Mesendoderm (in vitro differentiated cells): Measurements from ENCODE around the gene DNMT3L.

Source experiments
- DNase-seq: peaks from one replicate; pipeline ENCODE4 v3.0.0; 2013
- H2AK5ac ChIP-seq: 2 replicates; pipeline ENCODE4 v1.6.1; 2013; ENCODE audit warnings: low read length, inconsistent platforms
- H2BK120ac ChIP-seq: 2 replicates; pipeline ENCODE4 v1.6.1; 2013; ENCODE audit warnings: low read depth, mild to moderate bottlenecking, low read length, moderate library complexity, mixed read lengths
- H2BK15ac ChIP-seq: replicated peaks from 2 replicates; pipeline ENCODE4 v1.6.1; 2013; ENCODE audit warnings: low read depth, mild to moderate bottlenecking, moderate library complexity
- H2BK5ac ChIP-seq: 2 replicates; pipeline ENCODE4 v1.6.1; 2013; ENCODE audit warnings: low read length, inconsistent platforms
- H3K18ac ChIP-seq: 2 replicates; pipeline ENCODE4 v1.6.1; 2013; ENCODE audit warnings: mild to moderate bottlenecking, low read length, mixed read lengths
- H3K23ac ChIP-seq: one replicate; pipeline ENCODE4 v1.6.1; 2013; ENCODE audit warnings: low read length
- H3K27ac ChIP-seq: 2 replicates; pipeline ENCODE4 v1.5.1; 2013; ENCODE audit warnings: low read depth, mild to moderate bottlenecking, inconsistent platforms, low read length, moderate library complexity
- H3K27me3 ChIP-seq: 2 replicates; pipeline ENCODE4 v1.6.1; 2013; ENCODE audit warnings: low read length, control low read depth, mild to moderate bottlenecking, inconsistent platforms; ENCODE audit not compliant: insufficient read depth, poor library complexity
- H3K36me3 ChIP-seq: 2 replicates; pipeline ENCODE4 v1.6.1; 2013; ENCODE audit warnings: low read length, inconsistent platforms; ENCODE audit not compliant: control insufficient read depth, insufficient read depth
- H3K4ac ChIP-seq: one replicate; pipeline ENCODE4 v1.6.1; 2013; ENCODE audit warnings: low read depth, mild to moderate bottlenecking, low read length, moderate library complexity
- H3K4me1 ChIP-seq: 2 replicates; pipeline ENCODE4 v1.6.1; 2013; ENCODE audit warnings: low read depth, low read length, inconsistent platforms; ENCODE audit not compliant: control insufficient read depth
- H3K4me2 ChIP-seq: 2 replicates; pipeline ENCODE4 v1.6.1; 2013; ENCODE audit warnings: low read length
- H3K4me3 ChIP-seq: 2 replicates; pipeline ENCODE4 v1.5.1; 2013; ENCODE audit warnings: mild to moderate bottlenecking, low read length
- H3K56ac ChIP-seq: one replicate; pipeline ENCODE4 v1.6.1; 2013; ENCODE audit warnings: low read length
- H3K79me1 ChIP-seq: 2 replicates; pipeline ENCODE4 v1.6.1; 2013; ENCODE audit warnings: low read length, inconsistent platforms
- H3K79me2 ChIP-seq: 2 replicates; pipeline ENCODE4 v1.6.1; 2013; ENCODE audit warnings: mild to moderate bottlenecking, low read length; ENCODE audit not compliant: control insufficient read depth, insufficient read depth
- H3K9ac ChIP-seq: 2 replicates; pipeline ENCODE4 v1.6.1; 2013; ENCODE audit warnings: low read length, inconsistent platforms
- H4K5ac ChIP-seq: one replicate; pipeline ENCODE4 v1.6.1; 2013; ENCODE audit warnings: low read length
- H4K8ac ChIP-seq: one replicate; pipeline ENCODE4 v1.6.1; 2013; ENCODE audit warnings: low read depth, mild to moderate bottlenecking, control low read depth, low read length, moderate library complexity
- WGBS: extraction: QIAGEN DNeasy Blood & Tissue Kit; methylation state at CpG from one replicate; pipeline ENCODE4 v1.1.7; 2013; ENCODE audit warnings: low lambda C conversion rate, missing lambda C conversion rate; ENCODE audit not compliant: insufficient coverage; ENCODE audit errors: extremely low coverage; 5-methylcytosine and 5-hydroxymethylcytosine counted together

Gene DNMT3L

DNA sequence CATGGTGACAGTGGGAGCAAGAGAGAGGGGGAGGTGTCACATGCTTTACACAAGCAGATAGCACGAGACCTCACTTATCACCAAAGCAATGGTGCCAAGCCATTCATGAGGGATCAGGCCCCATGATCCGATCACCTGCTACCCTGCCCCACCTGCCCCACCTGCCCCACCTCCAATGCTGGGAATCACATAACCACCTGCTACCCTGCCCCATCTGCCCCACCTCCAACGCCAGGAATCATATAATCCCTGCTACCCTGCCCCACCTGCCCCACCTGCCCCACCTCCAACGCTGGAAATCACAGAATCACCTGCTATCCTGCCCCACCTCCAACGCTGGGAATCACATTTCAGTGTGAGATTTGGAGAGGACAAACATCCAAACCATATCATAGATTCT, 13.3 kb upstream of the DNMT3L start:
- Histone ChIP-seq H3K79me2 (no peaks in the 10 kb centered on the region), H3K4ac (no peak overlapping the region), H3K23ac (no peak overlapping the region), H2AK5ac (no peak overlapping the region), H3K4me1 (no peaks in the 10 kb centered on the region), H3K36me3 (no peaks in the 10 kb centered on the region), H3K27ac (no peak overlapping the region), H3K18ac (no peak overlapping the region), H3K4me2 (no peak overlapping the region), H3K27me3 (no peaks in the 10 kb centered on the region), H2BK5ac (no peak overlapping the region), H3K4me3 (no peak overlapping the region), H3K9ac (no peak overlapping the region), H3K56ac (no peak overlapping the region), H2BK15ac (no peak overlapping the region), H4K5ac (no peak overlapping the region), H3K79me1 (no peaks in the 10 kb centered on the region), H4K8ac (no peak overlapping the region), H2BK120ac (no peak overlapping the region)
- no peak for DNase-seq
- WGBS = no CpG with 5 or more reads among the region's 5 CpGs

DNA sequence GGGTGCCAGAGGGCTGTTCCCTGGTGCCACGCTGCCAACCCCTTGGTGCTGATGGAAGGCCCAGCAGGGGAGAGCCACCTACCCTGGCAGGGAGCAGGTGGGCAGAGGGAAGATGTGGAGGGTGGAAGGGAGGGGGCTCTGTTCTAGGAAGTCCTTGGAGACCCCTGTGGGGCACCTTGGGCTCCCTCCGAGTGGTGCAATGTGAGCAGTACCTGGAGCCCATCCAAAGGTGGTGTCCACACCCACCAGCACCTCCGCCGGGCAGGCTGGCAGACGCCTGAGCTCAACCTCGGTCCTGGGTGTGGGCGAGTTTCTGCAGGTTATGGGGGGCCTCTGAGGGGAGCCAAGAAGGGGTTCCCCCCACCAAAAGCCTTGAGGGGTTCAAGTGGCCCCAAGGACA, 11.3 kb upstream of the DNMT3L start:
- Histone ChIP-seq H4K8ac (no peak overlapping the region), H4K5ac (no peak overlapping the region), H3K27me3 (no peaks in the 10 kb centered on the region), H3K23ac (no peak overlapping the region), H3K4me3 (no peak overlapping the region), H3K27ac (no peak overlapping the region), H3K4me1 (no peaks in the 10 kb centered on the region), H2AK5ac (no peak overlapping the region), H3K4me2 (no peak overlapping the region), H2BK15ac (no peak overlapping the region), H3K79me2 (no peaks in the 10 kb centered on the region), H3K56ac (no peak overlapping the region), H2BK120ac (no peak overlapping the region), H3K36me3 (no peaks in the 10 kb centered on the region), H3K9ac (no peak overlapping the region), H3K79me1 (no peaks in the 10 kb centered on the region), H3K18ac (no peak overlapping the region), H2BK5ac (no peak overlapping the region), H3K4ac (no peak overlapping the region)
- no CpG with 5 or more reads among the region's 7 CpGs for WGBS
- DNase-seq = no peak

DNA sequence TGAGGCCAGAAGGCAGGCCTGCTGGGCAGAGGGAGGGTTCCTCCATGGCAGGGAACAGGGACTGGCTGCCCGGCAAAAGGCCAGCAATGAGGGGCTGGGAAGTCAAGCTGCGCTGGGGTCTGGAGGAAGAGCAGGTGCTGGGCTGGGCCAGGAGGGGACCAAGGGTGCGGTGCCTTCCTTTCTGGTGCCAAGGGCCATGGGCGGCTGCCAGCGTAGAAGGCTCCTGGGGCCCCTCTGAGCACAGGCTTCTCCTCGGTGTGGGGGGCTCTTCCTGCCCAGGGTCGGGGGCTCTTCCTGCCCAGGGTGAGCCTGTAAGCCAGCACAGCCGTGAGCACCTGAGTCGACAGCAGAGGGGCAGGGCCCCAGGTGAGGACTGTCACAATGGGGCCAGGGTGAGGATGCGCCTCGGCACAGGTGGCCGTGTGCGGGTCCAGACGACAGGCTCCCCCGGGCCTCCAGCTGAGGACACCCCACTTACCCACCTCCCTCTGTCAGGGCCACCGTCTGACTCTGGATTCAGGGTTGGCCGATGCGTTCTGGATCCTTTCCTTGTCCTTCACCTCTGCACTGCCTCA, 10.7 kb upstream of the DNMT3L start:
- H2BK120ac ChIP-seq = no peak overlapping the region
- H3K4me1 ChIP-seq = no peaks in the 10 kb centered on the region
- no peaks in the 10 kb centered on the region for H3K27me3 ChIP-seq
- H3K27ac ChIP-seq = no peak overlapping the region
- H3K23ac ChIP-seq = no peak overlapping the region
- no peak overlapping the region for H2BK5ac ChIP-seq
- DNase-seq = no peak
- WGBS = no CpG with 5 or more reads among the region's 18 CpGs
- no peaks in the 10 kb centered on the region for H3K79me1 ChIP-seq
- H3K4ac ChIP-seq = no peak overlapping the region
- no peak overlapping the region for H4K5ac ChIP-seq
- H3K18ac ChIP-seq = no peak overlapping the region
- no peaks in the 10 kb centered on the region for H3K36me3 ChIP-seq
- H3K9ac ChIP-seq = no peak overlapping the region
- H3K4me3 ChIP-seq = no peak overlapping the region
- no peaks in the 10 kb centered on the region for H3K79me2 ChIP-seq
- H3K4me2 ChIP-seq = no peak overlapping the region
- H4K8ac ChIP-seq = no peak overlapping the region
- no peak overlapping the region for H2BK15ac ChIP-seq
- no peak overlapping the region for H2AK5ac ChIP-seq
- no peak overlapping the region for H3K56ac ChIP-seq

DNA sequence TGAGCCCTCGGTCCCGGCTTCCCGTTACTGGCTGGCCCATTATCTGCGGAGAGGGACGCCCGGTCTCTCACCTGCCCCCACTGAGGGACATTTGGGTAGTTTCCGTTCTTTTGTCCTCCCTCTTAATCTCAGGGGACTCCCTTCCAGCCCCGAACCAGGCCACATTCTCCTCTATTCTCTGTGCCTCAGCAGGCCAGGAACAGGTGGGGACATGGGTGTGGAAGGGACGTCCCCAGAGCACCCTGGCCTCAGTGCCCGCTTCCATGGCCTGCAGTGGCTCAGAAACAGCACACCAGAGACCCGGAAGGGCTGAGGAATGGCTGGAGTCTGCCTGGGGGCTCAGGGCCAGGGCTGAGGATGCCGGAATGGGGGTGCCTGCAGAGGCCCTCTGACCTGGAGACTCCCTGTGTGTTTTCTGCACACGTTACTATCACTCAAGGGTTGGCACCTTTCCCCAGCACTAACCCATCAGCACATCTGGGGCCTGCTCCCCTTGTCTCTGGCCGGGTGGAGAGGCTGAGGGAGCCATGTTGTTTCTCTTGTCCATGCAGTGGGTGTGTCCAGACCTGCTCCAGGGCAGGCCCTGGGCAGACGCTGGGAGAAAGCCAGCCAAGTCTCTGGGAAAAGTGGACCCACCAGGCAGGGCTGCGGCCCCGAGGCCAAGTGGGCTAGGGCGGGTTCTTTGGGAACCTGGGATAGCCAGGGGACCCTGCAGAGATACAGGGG, 10.0 kb upstream of the DNMT3L start:
- Histone ChIP-seq H3K79me2 (no peaks in the 10 kb centered on the region), H4K5ac (no peak overlapping the region), H3K4me3 (no peak overlapping the region), H3K4me1 (no peaks in the 10 kb centered on the region), H3K18ac (no peak overlapping the region), H3K4me2 (no peak overlapping the region), H3K56ac (no peak overlapping the region), H3K9ac (no peak overlapping the region), H3K27me3 (no peaks in the 10 kb centered on the region), H3K79me1 (no peaks in the 10 kb centered on the region), H3K23ac (no peak overlapping the region), H3K4ac (no peak overlapping the region), H2BK120ac (no peak overlapping the region), H3K27ac (no peak overlapping the region), H3K36me3 (no peaks in the 10 kb centered on the region), H2AK5ac (no peak overlapping the region), H2BK15ac (no peak overlapping the region), H2BK5ac (no peak overlapping the region), H4K8ac (no peak overlapping the region)
- WGBS = no CpG with 5 or more reads among the region's 18 CpGs
- no peak for DNase-seq

DNA sequence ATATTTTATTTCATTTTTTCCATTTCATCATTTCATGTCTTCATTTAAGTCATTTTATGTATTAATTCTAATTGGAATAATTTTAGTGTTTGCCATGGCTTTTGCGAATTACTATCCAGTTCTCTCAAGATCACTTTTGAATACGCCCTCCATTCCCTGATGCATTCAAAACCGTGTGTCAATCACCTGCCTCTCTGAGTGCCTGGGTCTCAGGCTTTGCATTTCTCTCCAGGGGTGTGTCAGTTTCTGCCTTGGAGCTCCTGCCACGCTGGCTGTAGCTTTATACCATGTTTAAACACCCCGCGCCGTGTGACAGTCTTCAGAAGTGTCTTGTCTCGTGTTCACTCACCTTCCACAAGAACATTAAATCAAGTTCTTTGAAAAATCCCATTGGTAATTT, 7.4 kb upstream of the DNMT3L start:
- H3K79me2 ChIP-seq = no peaks in the 10 kb centered on the region
- no peak overlapping the region for H4K5ac ChIP-seq
- no peak overlapping the region for H2BK120ac ChIP-seq
- H3K18ac ChIP-seq = no peak overlapping the region
- WGBS = no CpG with 5 or more reads among the region's 8 CpGs
- no peak overlapping the region for H3K27ac ChIP-seq
- H3K4ac ChIP-seq = no peak overlapping the region
- no peaks in the 10 kb centered on the region for H3K27me3 ChIP-seq
- no peak overlapping the region for H2BK15ac ChIP-seq
- H3K23ac ChIP-seq = no peak overlapping the region
- no peak for DNase-seq
- no peak overlapping the region for H2BK5ac ChIP-seq
- no peaks in the 10 kb centered on the region for H3K36me3 ChIP-seq
- no peak overlapping the region for H3K9ac ChIP-seq
- H3K4me1 ChIP-seq = no peaks in the 10 kb centered on the region
- H3K4me2 ChIP-seq = no peak overlapping the region
- H3K79me1 ChIP-seq = no peaks in the 10 kb centered on the region
- H4K8ac ChIP-seq = no peak overlapping the region
- no peak overlapping the region for H3K56ac ChIP-seq
- H2AK5ac ChIP-seq = no peak overlapping the region
- no peak overlapping the region for H3K4me3 ChIP-seq

DNA sequence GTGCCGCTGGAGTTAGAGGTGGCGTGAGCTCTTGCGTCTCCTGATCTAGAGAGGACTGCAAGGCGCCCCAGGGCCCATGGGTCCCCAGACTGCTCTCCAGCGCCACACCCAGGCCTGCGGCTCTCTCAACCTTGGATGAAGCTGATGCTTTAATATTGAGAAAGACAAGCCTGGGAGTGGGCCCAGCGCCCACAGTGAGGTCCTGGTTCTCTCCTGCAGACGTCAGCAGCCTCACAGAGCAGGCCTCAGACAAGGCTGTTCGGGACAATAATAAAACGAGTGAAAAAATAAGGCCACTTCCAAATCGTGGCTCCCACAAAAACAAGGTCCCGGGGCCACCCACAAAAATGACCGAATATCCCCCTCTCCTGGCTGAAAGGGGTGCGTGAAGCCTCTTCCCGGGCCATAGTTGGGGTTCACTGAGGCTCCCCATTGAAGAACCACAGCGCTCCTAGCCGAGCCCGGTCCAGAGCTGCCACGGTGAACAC, 6.0 kb upstream of the DNMT3L start:
- no CpG with 5 or more reads among the region's 19 CpGs for WGBS
- no peaks in the 10 kb centered on the region for H3K79me2 ChIP-seq
- H3K27ac ChIP-seq = no peak overlapping the region
- no peak overlapping the region for H3K9ac ChIP-seq
- no peak overlapping the region for H4K8ac ChIP-seq
- no peak overlapping the region for H2BK15ac ChIP-seq
- no peak overlapping the region for H2AK5ac ChIP-seq
- H3K36me3 ChIP-seq = no peaks in the 10 kb centered on the region
- H3K56ac ChIP-seq = no peak overlapping the region
- DNase-seq = no peak
- H4K5ac ChIP-seq = no peak overlapping the region
- no peaks in the 10 kb centered on the region for H3K79me1 ChIP-seq
- no peak overlapping the region for H2BK5ac ChIP-seq
- no peaks in the 10 kb centered on the region for H3K27me3 ChIP-seq
- no peak overlapping the region for H3K18ac ChIP-seq
- no peak overlapping the region for H3K23ac ChIP-seq
- peaks cover 3% of the 10 kb centered on the region for H3K4me1 ChIP-seq
- H3K4ac ChIP-seq = no peak overlapping the region
- H3K4me2 ChIP-seq = no peak overlapping the region
- H3K4me3 ChIP-seq = no peak overlapping the region
- no peak overlapping the region for H2BK120ac ChIP-seq
